GM18907 (cell line): ENCODE data around the gene LYRM7.
"Not testable (repeated sequence)": the region's sequence is repeated elsewhere in the genome, so short reads cannot be mapped to it uniquely, and the experiment has no call there.

ENCODE experiments used
- ATAC-seq: cut with Tn5 transposase; IDR thresholded peaks from one replicate; pipeline ENCODE4 v1.9.1; 2021; ENCODE audit warnings: mild to moderate bottlenecking, moderate library complexity; ENCODE audit not compliant: unreplicated experiment

LYRM7 gene

GRCh38 chr5:131218392-131218791 lies 47.6 kb downstream of the LYRM7 start:
- ATAC-seq: peak; percentile 62

GRCh38 chr5:131220566-131220965 lies 49.8 kb downstream of the LYRM7 start:
- no peak for ATAC-seq

- no peak for ATAC-seq
Measured at GRCh38 chr5:131221008-131221703, 50.4 kb downstream of the LYRM7 start.

DNA sequence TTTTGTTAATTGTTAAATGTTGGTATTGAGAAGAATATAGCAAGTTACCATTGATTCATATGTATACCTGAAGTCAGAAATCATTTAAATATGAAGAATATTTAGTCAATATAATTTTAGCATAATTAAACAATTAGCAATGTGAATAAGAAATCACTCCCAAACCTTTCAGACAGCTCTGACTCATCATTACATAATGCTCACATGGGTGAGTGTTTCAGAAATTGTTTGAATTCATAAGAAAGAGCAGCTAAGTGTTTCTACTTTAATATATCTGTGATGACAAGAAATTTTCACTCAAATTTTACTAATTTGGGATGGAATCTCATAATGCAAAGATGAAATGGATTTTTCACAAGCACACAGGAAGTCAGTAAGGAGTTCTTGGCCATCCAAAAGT lies 51.1 kb downstream of the LYRM7 start:
- ATAC-seq: no peak

DNA sequence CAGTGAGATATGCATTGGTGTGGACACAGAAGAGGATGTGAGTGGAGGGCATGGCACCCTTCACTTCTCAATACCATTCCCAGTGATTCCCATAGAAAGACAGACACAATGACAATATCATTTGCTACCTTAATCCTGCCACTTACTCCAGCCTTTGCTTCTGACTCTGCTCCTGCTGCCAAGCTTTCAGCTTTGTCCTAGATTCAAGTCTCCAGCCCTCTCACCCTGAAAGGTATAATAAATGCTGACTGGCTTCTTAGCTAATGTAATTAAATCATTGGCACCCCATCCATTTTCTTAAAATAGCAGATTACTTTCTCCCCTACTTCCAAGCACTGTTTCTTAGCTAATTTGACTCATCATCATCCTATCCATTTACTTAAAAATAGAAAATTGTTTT lies 52.0 kb downstream of the LYRM7 start:
- ATAC-seq: no peak

GRCh38 chr5:131223751-131224386 lies 53.1 kb downstream of the LYRM7 start:
- no peak for ATAC-seq

- ATAC-seq: peak; percentile 92
Measured at GRCh38 chr5:131224387-131225201, 53.9 kb downstream of the LYRM7 start.

- no peak for ATAC-seq
Measured at GRCh38 chr5:131225282-131225974, 54.7 kb downstream of the LYRM7 start.

- ATAC-seq: no peak
Measured at GRCh38 chr5:131226899-131227298, 56.2 kb downstream of the LYRM7 start.

DNA sequence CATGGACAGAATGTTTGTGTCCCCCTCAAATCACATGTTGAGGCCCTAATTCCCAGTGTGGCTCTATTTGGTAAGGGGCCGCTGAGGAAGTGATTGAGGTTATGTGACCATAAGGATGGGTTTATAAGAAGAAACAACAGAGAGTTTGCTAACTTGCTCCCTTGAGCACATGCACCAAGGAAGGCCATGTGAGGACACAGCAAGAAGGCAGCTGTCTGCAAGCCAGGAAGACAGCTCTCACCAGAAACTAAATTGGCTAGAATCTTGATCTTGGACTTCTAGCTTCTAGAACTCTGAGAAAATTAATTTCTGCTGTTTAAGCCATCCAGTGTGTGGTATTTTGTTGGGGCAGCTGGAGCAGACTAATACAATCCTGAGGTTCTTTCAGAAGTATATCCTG lies 57.9 kb downstream of the LYRM7 start:
- no peak for ATAC-seq

DNA sequence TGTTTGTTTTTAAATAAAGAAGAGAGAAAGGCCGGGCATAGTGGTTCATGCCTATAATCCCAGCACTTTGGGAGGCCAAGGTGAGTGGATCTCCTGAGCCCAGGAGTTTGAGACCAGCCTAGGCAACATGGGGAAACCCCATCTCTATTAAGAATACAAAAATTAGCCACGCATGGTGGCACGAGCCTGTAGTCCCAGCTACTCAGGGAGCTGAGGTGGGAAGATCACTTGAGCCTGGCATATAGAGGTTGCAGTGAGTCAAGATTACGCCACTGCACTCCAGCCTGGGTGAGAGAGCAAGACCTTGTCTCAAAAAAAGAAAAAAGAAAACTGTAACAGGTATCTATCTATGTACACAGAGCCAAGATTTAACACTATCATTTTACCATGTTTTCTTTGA lies 58.9 kb downstream of the LYRM7 start:
- no peak for ATAC-seq

DNA sequence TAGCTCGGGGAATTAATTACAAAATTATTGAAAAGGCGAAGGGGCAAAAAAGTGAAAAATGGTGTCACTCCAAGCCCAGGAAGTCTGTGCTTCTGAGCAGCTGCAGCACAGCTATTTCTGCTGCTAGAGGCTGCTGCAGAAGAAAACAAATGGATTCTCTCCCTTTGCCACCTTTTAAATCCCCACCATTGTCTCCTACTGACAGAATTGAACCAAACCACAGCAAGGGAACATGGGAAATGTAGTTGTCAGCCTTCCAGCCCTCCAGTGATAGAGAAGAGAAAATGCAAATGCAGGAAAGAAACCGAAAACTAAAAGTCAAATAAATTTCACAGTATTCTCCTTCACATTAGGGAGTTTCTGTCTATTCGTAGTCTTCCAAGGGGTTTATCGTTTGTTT lies 59.7 kb downstream of the LYRM7 start:
- ATAC-seq: peak; percentile 80

- ATAC-seq: no peak
Measured at GRCh38 chr5:131239686-131240085, 68.9 kb downstream of the LYRM7 start.

GRCh38 chr5:131242728-131243255 lies 72.0 kb downstream of the LYRM7 start:
- ATAC-seq: no peak

DNA sequence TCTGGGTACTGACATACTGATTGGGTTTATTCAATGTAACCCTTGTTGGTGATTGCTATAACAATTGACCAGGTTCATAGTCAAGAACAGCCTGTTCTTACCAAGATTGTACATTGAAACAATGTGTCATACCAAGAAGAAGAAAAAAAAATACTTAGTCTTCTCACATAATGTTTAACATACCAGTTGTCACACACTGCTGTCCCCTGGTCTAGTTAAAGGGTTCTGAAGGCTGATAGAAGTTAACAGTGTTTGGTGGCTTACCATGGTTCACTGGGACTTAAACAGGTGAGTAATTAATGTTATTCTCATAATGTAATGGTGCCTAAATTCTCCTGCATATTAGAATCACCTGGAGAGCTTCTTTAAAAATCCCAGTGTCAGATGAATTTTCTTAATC lies 74.6 kb downstream of the LYRM7 start:
- ATAC-seq: peak; percentile 81

GRCh38 chr5:131245948-131246347 lies 75.2 kb downstream of the LYRM7 start:
- ATAC-seq: no peak

DNA sequence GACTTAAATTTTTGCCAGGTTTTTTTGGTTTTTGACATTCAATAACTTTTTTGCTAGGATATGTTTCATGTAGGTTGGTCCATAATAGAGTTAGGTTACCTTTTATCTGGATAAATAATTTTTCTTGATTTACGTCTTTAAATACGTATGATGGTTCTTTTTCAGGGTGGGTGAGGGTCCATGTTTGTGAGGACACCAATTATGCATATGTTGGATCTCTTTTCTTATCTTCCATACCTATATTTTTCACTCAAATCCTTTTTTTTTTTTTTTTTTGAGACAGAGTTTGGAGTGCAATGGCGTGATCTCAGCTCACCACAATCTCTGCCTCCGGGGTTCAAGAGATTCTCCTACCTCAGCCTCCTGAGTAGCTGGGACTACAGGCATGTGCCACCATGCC lies 75.8 kb downstream of the LYRM7 start:
- no peak for ATAC-seq

- no peak for ATAC-seq
Measured at GRCh38 chr5:131250751-131251475, 80.2 kb downstream of the LYRM7 start.

GRCh38 chr5:131252824-131253171 lies 82.1 kb downstream of the LYRM7 start:
- peak; percentile 89 for ATAC-seq

DNA sequence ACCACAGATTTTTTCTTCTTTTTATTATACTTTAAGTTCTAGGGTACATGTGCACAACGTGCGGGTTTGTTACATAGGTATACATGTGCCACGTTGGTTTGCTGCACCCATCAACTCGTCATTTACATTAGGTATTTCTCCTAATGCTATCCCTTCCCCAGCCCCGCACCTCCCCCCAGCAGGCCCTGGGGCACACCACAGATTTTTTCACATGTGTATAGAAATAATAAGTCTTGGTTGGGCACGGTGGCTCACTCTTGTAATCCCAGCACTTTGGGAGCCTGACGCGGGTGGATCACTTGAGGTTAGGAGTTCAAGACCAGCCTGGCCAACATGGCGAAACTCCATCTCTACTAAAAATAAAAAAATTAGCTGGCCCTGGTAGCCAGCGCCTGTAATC lies 83.3 kb downstream of the LYRM7 start:
- ATAC-seq: not testable (repeated sequence)
